ENCODE measurements around the gene STAT2. TPM values are rescaled to one million over a fixed set of nuclear protein-coding genes. Genes with fewer than 3 reads are reported as not detected.

Gene STAT2
- polyA plus RNA-seq, 1 donor (not counting 4 experiments of a cell fraction or from before 2014, with no cell fraction given) = 95.8 TPM

GRCh38 chr12:56304872-56305590 is 54.9 kb downstream of the STAT2 start:
- no peaks in the 10 kb centered on the region for H3K27me3 ChIP-seq (ENCODE audit: control insufficient read depth, extremely low read depth, insufficient read depth, low read length)
- no peaks in the 10 kb centered on the region for H3K9me1 ChIP-seq (ENCODE audit: control insufficient read depth, extremely low read depth, insufficient read depth, low read length)
- H2AFZ ChIP-seq (ENCODE audit: control insufficient read depth, low read length) = no peak overlapping the region
- dilution Hi-C loops (cut with MboI; ENCODE audit: extremely low pct_ligation_motif_present, low sequenced_read_pairs) = no loop called here
- H3K9ac ChIP-seq (ENCODE audit: control insufficient read depth, extremely low read depth, insufficient read depth, low read length) = no peak overlapping the region
- peaks cover 11% of the 10 kb centered on the region for H3K4me1 ChIP-seq (ENCODE audit: control insufficient read depth, extremely low read depth, insufficient read depth, low read length)
- no peaks in the 10 kb centered on the region for H4K20me1 ChIP-seq (ENCODE audit: control insufficient read depth, extremely low read depth, insufficient read depth, low read length)
- H3K79me2 ChIP-seq (ENCODE audit: control insufficient read depth, insufficient read depth, low read length) = no peaks in the 10 kb centered on the region
- H3K4me2 ChIP-seq (ENCODE audit: control insufficient read depth, extremely low read depth, insufficient read depth, low read depth, low read length) = no peak overlapping the region
- no peak for DNase-seq (ENCODE audit: low read depth, low spot score)
- no peak for FAIRE-seq
- no peaks in the 10 kb centered on the region for H3K9me3 ChIP-seq (ENCODE audit: control insufficient read depth, low read depth, low read length)
- H3K4me3 ChIP-seq (ENCODE audit: control insufficient read depth in 2 of 3, extremely low read depth in 1 of 3, insufficient read depth in 2 of 3, low read depth in 1 of 3, low read length in 3 of 3) = no peak overlapping the region
- H3K36me3 ChIP-seq (ENCODE audit: control insufficient read depth in 2 of 2, extremely low read depth in 1 of 2, insufficient read depth in 2 of 2, low read length in 2 of 2) = peaks cover 12 to 16% of the 10 kb centered on the region in 2 experiments
- TF ChIP-seq EZH2 (IDR thresholded peaks at IDR 0.05; ENCODE audit: low read length) (no peak), CTCF (optimal IDR thresholded peaks at IDR 0.05 in 1 of 3, IDR thresholded peaks at IDR 0.05 in 1 of 3, conservative IDR thresholded peaks at IDR 0.05 in 1 of 3; ENCODE audit: extremely low read depth in 1 of 3, insufficient read depth in 2 of 3, low read length in 3 of 3) (no peak)
- no peak overlapping the region for H3K27ac ChIP-seq (ENCODE audit: control insufficient read depth, insufficient read depth, low read length)

GRCh38 chr12:56304276-56304675 is 55.6 kb downstream of the STAT2 start:
- Histone ChIP-seq H3K36me3 (ENCODE audit: control insufficient read depth in 2 of 2, extremely low read depth in 1 of 2, insufficient read depth in 2 of 2, low read length in 2 of 2) (peaks cover 8 to 13% of the 10 kb centered on the region in 2 experiments), H3K27me3 (ENCODE audit: control insufficient read depth, extremely low read depth, insufficient read depth, low read length) (no peaks in the 10 kb centered on the region), H3K4me2 (ENCODE audit: control insufficient read depth, extremely low read depth, insufficient read depth, low read depth, low read length) (no peak overlapping the region), H3K9me3 (ENCODE audit: control insufficient read depth, low read depth, low read length) (no peaks in the 10 kb centered on the region), H3K79me2 (ENCODE audit: control insufficient read depth, insufficient read depth, low read length) (peaks cover 5% of the 10 kb centered on the region), H4K20me1 (ENCODE audit: control insufficient read depth, extremely low read depth, insufficient read depth, low read length) (no peaks in the 10 kb centered on the region), H2AFZ (ENCODE audit: control insufficient read depth, low read length) (no peak overlapping the region), H3K4me3 (ENCODE audit: control insufficient read depth in 2 of 3, extremely low read depth in 1 of 3, insufficient read depth in 2 of 3, low read depth in 1 of 3, low read length in 3 of 3) (no peak overlapping the region), H3K27ac (ENCODE audit: control insufficient read depth, insufficient read depth, low read length) (no peak overlapping the region), H3K4me1 (ENCODE audit: control insufficient read depth, extremely low read depth, insufficient read depth, low read length) (peaks cover 12% of the 10 kb centered on the region), H3K9ac (ENCODE audit: control insufficient read depth, extremely low read depth, insufficient read depth, low read length) (no peak overlapping the region), H3K9me1 (ENCODE audit: control insufficient read depth, extremely low read depth, insufficient read depth, low read length) (no peaks in the 10 kb centered on the region)
- TF ChIP-seq CTCF (optimal IDR thresholded peaks at IDR 0.05 in 1 of 3, IDR thresholded peaks at IDR 0.05 in 1 of 3, conservative IDR thresholded peaks at IDR 0.05 in 1 of 3; ENCODE audit: extremely low read depth in 1 of 3, insufficient read depth in 2 of 3, low read length in 3 of 3) = no peak
- no peak for TF ChIP-seq EZH2 (IDR thresholded peaks at IDR 0.05; ENCODE audit: low read length)
- dilution Hi-C loops (cut with MboI; ENCODE audit: extremely low pct_ligation_motif_present, low sequenced_read_pairs) = no loop called here
- DNase-seq (ENCODE audit: low read depth, low spot score) (no peak), FAIRE-seq (no peak)

Data from keratinocyte (primary cell).